Glutamatergic neuron (in vitro differentiated cells): Measurements from ENCODE around the gene CNNM3. TPM values are rescaled to one million over a fixed set of nuclear protein-coding genes. Genes with fewer than 3 reads are reported as not detected.
A peak's percentile ranks its signal among the peaks of the same experiment; 100 is the strongest.

ENCODE experiments used
- DNase-seq: peaks from one replicate; pipeline ENCODE4 v3.0.0; 2022
- H3K27ac Mint-ChIP-seq: one replicate; pipeline ENCODE4 v1.8.0; 2020; ENCODE audit warnings: mild to moderate bottlenecking, mixed read lengths, inconsistent platforms; ENCODE audit not compliant: unreplicated experiment
- H3K27me3 Mint-ChIP-seq: one replicate; pipeline ENCODE4 v1.8.0; 2020; ENCODE audit warnings: mild to moderate bottlenecking, moderate library complexity, mixed read lengths, inconsistent platforms; ENCODE audit not compliant: unreplicated experiment
- H3K36me3 Mint-ChIP-seq: one replicate; pipeline ENCODE4 v1.8.0; 2020; ENCODE audit warnings: mild to moderate bottlenecking, mixed read lengths, inconsistent platforms; ENCODE audit not compliant: unreplicated experiment
- H3K4me1 Mint-ChIP-seq: one replicate; pipeline ENCODE4 v1.8.0; 2020; ENCODE audit warnings: mild to moderate bottlenecking, low read depth, mixed read lengths, inconsistent platforms; ENCODE audit not compliant: unreplicated experiment
- H3K4me3 Mint-ChIP-seq: one replicate; pipeline ENCODE4 v1.8.0; 2020; ENCODE audit warnings: mild to moderate bottlenecking, mixed read lengths, inconsistent platforms; ENCODE audit not compliant: unreplicated experiment
- H3K9me3 Mint-ChIP-seq: one replicate; pipeline ENCODE4 v1.8.0; 2020; ENCODE audit warnings: mild to moderate bottlenecking, moderate library complexity, mixed read lengths, inconsistent platforms; ENCODE audit not compliant: unreplicated experiment
- total RNA-seq: library from RNA; stranded (reverse); fragmentation: NEBNext Ultra II Directional; extraction: Animal tissue kit (Norgen Biotek cat#: 25700); gene quantifications from one replicate; pipeline ENCODE4 v1.2.1, GENCODE V29; 2021; ENCODE audit not compliant: unreplicated experiment
- TF ChIP-seq, protein P1 (sequence below): fragments of 200-600 bp; sonication (generic); IDR thresholded peaks from one replicate; pipeline ENCODE4 v1.5.0; 2021; ENCODE audit not compliant: partially characterized antibody, unreplicated experiment

The CNNM3 gene
- total RNA-seq, 1 donor from 2014 or later, result 22.3 TPM

DNA sequence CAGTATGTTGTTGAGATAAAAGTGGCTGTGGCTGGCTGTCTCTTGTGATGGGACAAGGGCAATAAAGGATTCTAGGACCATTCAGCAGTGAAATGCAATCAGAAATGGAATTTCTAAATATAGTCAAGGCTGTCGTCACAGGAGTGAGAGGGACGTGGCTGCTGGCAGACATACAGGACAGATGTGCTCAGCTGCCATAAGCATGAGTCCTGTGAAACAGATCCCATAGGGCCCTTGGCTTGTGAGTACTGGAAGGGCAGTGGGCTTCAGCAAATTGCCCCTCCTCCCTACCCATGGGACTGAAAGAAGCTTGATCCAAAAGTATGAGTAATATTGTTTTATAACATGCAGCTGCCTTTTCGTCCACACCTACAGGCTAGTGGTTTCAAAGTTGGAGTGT, 4.2 kb upstream of the CNNM3 start:
- TF ChIP-seq, protein P1, sequence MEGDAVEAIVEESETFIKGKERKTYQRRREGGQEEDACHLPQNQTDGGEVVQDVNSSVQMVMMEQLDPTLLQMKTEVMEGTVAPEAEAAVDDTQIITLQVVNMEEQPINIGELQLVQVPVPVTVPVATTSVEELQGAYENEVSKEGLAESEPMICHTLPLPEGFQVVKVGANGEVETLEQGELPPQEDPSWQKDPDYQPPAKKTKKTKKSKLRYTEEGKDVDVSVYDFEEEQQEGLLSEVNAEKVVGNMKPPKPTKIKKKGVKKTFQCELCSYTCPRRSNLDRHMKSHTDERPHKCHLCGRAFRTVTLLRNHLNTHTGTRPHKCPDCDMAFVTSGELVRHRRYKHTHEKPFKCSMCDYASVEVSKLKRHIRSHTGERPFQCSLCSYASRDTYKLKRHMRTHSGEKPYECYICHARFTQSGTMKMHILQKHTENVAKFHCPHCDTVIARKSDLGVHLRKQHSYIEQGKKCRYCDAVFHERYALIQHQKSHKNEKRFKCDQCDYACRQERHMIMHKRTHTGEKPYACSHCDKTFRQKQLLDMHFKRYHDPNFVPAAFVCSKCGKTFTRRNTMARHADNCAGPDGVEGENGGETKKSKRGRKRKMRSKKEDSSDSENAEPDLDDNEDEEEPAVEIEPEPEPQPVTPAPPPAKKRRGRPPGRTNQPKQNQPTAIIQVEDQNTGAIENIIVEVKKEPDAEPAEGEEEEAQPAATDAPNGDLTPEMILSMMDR, result no peak
- peak overlapping the region; percentile 74 for H3K27ac Mint-ChIP-seq
- H3K36me3 Mint-ChIP-seq, result no peaks in the 10 kb centered on the region
- H3K4me3 Mint-ChIP-seq, result peak overlapping the region; percentile 55
- peak; percentile 52 for DNase-seq
- peaks cover 15% of the 10 kb centered on the region for H3K9me3 Mint-ChIP-seq
- H3K27me3 Mint-ChIP-seq, result peaks cover 19% of the 10 kb centered on the region
- H3K4me1 Mint-ChIP-seq, result peaks cover 34% of the 10 kb centered on the region

- Mint-ChIP-seq H3K27ac (no peak overlapping the region), H3K27me3 (peaks cover 21% of the 10 kb centered on the region), H3K4me1 (peaks cover 41% of the 10 kb centered on the region), H3K4me3 (no peak overlapping the region), H3K36me3 (no peaks in the 10 kb centered on the region), H3K9me3 (peaks cover 19% of the 10 kb centered on the region)
- DNase-seq, result no peak
- TF ChIP-seq, protein P1, result no peak
Observed at GRCh38 chr2:96813656-96814055, 2.4 kb upstream of the CNNM3 start.

- Mint-ChIP-seq H3K36me3 (no peaks in the 10 kb centered on the region), H3K27me3 (peaks cover 18% of the 10 kb centered on the region), H3K9me3 (peaks cover 19% of the 10 kb centered on the region), H3K27ac (peak overlapping the region; percentile 41), H3K4me3 (peak overlapping the region; percentile 89), H3K4me1 (peaks cover 46% of the 10 kb centered on the region)
- TF ChIP-seq, protein P1, result no peak
- no peak for DNase-seq
Observed at GRCh38 chr2:96815326-96816126, 542 bp upstream of the CNNM3 start.

- H3K36me3 Mint-ChIP-seq, result no peaks in the 10 kb centered on the region
- peaks cover 12% of the 10 kb centered on the region for H3K27me3 Mint-ChIP-seq
- TF ChIP-seq, protein P1, result no peak
- H3K27ac Mint-ChIP-seq, result no peak overlapping the region
- peak; percentile 58 for DNase-seq
- H3K4me1 Mint-ChIP-seq, result peaks cover 40% of the 10 kb centered on the region
- peaks cover 14% of the 10 kb centered on the region for H3K9me3 Mint-ChIP-seq
- H3K4me3 Mint-ChIP-seq, result peak overlapping the region; percentile 86
Observed at GRCh38 chr2:96816836-96817702, 1.0 kb downstream of the CNNM3 start.

DNA sequence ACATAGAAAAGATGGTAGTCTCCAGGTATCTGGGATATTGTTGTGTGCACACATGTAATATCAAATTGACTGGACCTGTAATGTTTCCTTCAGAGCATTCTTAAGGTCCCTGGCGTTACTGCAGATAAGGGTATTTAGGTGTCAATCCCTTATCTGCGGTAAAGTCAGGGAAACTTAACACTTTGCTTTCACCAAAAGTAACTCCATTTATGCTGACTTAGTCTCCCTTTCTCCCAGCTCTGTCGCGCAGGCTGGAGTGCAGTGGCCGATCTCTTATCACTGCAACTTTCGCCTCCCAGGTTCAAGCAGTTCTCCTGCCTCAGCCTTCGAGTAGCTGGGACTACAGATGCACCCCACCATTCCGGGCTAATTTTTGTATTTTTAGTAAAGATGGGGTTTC, 1.8 kb downstream of the CNNM3 start:
- peaks cover 32% of the 10 kb centered on the region for H3K4me1 Mint-ChIP-seq
- H3K36me3 Mint-ChIP-seq, result no peaks in the 10 kb centered on the region
- TF ChIP-seq, protein P1, result no peak
- H3K27me3 Mint-ChIP-seq, result peaks cover 12% of the 10 kb centered on the region
- DNase-seq, result no peak
- no peak overlapping the region for H3K27ac Mint-ChIP-seq
- H3K4me3 Mint-ChIP-seq, result peak overlapping the region; percentile 86
- H3K9me3 Mint-ChIP-seq, result peaks cover 14% of the 10 kb centered on the region
